Lower leg skin (tissue), 4 donors: Measurements from ENCODE around the gene P4HA2. TPM values are rescaled to one million over a fixed set of nuclear protein-coding genes. Genes with fewer than 3 reads are reported as not detected.
"Not testable (repeated sequence)": the region's sequence is repeated elsewhere in the genome, so short reads cannot be mapped to it uniquely, and the experiment has no call there.

Source experiments
- DNase-seq, 2 donors: peaks; one replicate each; pipeline ENCODE4 v3.0.0-alpha.2; 2019; ENCODE audit warnings: low spot score in 2 of 2
- H3K4me3 ChIP-seq: fragments of 200-600 bp; sonication (generic); 2 replicates; pipeline ENCODE4 v1.5.1; 2017; ENCODE audit warnings: mild to moderate bottlenecking, low read depth; ENCODE audit not compliant: poor library complexity, severe bottlenecking
- CTCF ChIP-seq, 3 donors: fragments of 450-650 bp; IDR thresholded peaks; one replicate each; pipeline ENCODE4 v1.5.1; 2016; ENCODE audit warnings: antibody characterized with exemption in 3 of 3, mild to moderate bottlenecking in 3 of 3, moderate library complexity in 2 of 3
- POLR2A ChIP-seq, 2 donors: fragments of 450-650 bp; IDR thresholded peaks; one replicate each; pipeline ENCODE4 v1.6.1; 2016 to 2017; ENCODE audit warnings: antibody characterized with exemption in 2 of 2, mild to moderate bottlenecking in 1 of 2, moderate library complexity in 1 of 2
- WGBS, 2 donors: methylation state at CpG; one replicate each; pipeline ENCODE4 v1.1.5; 2018; 5-methylcytosine and 5-hydroxymethylcytosine counted together
- intact Hi-C: fragments of 100-400 bp; cut with DNase I; formaldehyde crosslinking; loops from one replicate; pipeline ENCODE4 v1.15.0; 2023; ENCODE audit warnings: low total_unique reads
- microRNA-seq, 2 donors: library from miRNA; unstranded; fragments of <30 nt; microRNA quantifications; one replicate each; pipeline ENCODE4, GENCODE V29; 2016; ENCODE audit warnings: borderline replicate concordance in 2 of 2, borderline number of aligned reads in 1 of 2
- total RNA-seq, 4 donors: library from RNA; depleted of rRNA; stranded (reverse); fragments of >200 nt; gene quantifications; one replicate each; pipeline ENCODE4 v1.1.0, GENCODE V29; 2016

Gene P4HA2
- total RNA-seq, 4 donors from 2014 or later, result 18.0 to 40.5 (median 26.7) TPM

- H3K4me3 ChIP-seq, result no peak overlapping the region
- TF ChIP-seq CTCF (IDR thresholded peaks at IDR 0.05), result no peak
- TF ChIP-seq POLR2A (IDR thresholded peaks at IDR 0.05), result no peak
- DNase-seq, result no peak
- 84 to 92% methylated on average over 2 of the region's 2 CpGs for WGBS, 2 donors
- intact Hi-C loops, result no loop called here
Measured at GRCh38 chr5:132150565-132150964, 77.1 kb downstream of the P4HA2 start.

GRCh38 chr5:132147663-132148062 lies 80.0 kb downstream of the P4HA2 start:
- TF ChIP-seq CTCF (IDR thresholded peaks at IDR 0.05), result no peak
- 84 to 86% methylated on average over 3 of the region's 3 CpGs for WGBS, 2 donors

GRCh38 chr5:132145326-132145725 lies 82.3 kb downstream of the P4HA2 start:
- H3K4me3 ChIP-seq, DNase-seq, intact Hi-C loops: not testable (repeated sequence)
- 92 to 97% methylated on average over 3 of the region's 3 CpGs for WGBS, 2 donors

More at GRCh38 chr5:132147663-132148062, 80.0 kb downstream of the P4HA2 start:
- DNase-seq, result no peak
- no peak overlapping the region for H3K4me3 ChIP-seq
- intact Hi-C loops, result no loop called here

- WGBS, 2 donors, result 88 to 93% methylated on average over 1 of the region's 1 CpG
Measured at GRCh38 chr5:132143148-132143547, 84.5 kb downstream of the P4HA2 start.

GRCh38 chr5:132142459-132142858 lies 85.2 kb downstream of the P4HA2 start:
- TF ChIP-seq CTCF (IDR thresholded peaks at IDR 0.05) (no peak), POLR2A (IDR thresholded peaks at IDR 0.05) (no peak)
- no peak for DNase-seq
- intact Hi-C loops, result no loop called here
- no peak overlapping the region for H3K4me3 ChIP-seq

More at GRCh38 chr5:132143148-132143547, 84.5 kb downstream of the P4HA2 start:
- no peak for DNase-seq
- TF ChIP-seq CTCF (IDR thresholded peaks at IDR 0.05), result no peak
- TF ChIP-seq POLR2A (IDR thresholded peaks at IDR 0.05), result no peak
- no peak overlapping the region for H3K4me3 ChIP-seq
- intact Hi-C loops, result no loop called here

Small RNA genes within 50 kb of the gene (microRNA-seq; reads per million reads assigned to microRNA genes)
- 0 reads per million in 2 donors for gene MIR6830

Other genes starting within 250 kb of the P4HA2 start
- under 1 TPM in 3 of 4 donors, not detected in 1; 0.27 to 0.59 (median 0.32) TPM for gene ACSL6, start 216.2 kb downstream of the P4HA2 start, total RNA-seq
- gene IL3, start 167.2 kb downstream of the P4HA2 start, total RNA-seq, result not detected
- not detected for gene CSF2, start 154.1 kb downstream of the P4HA2 start, total RNA-seq
- gene PDLIM4, start 29.8 kb upstream of the P4HA2 start, total RNA-seq, result 100 to 1,000 TPM in 1 of 4 donors, 10 to 100 TPM in 3; 52.5 to 191 (median 85.9) TPM
- 1 to 10 TPM in 3 of 4 donors, under 1 TPM in 1; 0.27 to 1.8 (median 1.8) TPM for gene SLC22A4, start 66.5 kb upstream of the P4HA2 start, total RNA-seq
- gene SLC22A5, start 141.9 kb upstream of the P4HA2 start, total RNA-seq, result 10 to 100 TPM; 13.2 to 25.4 (median 15.7) TPM